ENCODE measurements around the gene DPRX. TPM values are rescaled to one million over a fixed set of nuclear protein-coding genes. Genes with fewer than 3 reads are reported as not detected.

The DPRX gene
- total RNA-seq, 1 experiment from 2014 or later: not detected

DNA sequence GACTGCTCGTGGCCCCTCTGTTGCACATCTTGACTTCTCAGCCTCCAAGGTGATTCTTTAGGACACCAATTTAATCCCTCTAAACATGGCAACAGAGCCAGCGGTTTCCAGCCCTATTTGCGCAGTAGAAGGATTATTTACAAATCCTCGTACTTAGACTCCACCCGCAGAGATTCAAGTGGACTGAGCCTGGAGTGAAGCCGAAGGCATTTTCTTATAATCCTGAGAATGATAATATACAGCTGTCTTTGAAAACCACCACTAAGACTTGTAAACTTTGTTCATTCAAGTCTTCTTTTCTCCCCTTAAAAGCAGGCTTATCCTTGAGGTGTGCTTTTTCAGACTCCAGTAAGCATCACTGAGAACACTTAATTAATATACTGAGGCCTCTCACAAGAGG, 4.8 kb upstream of the DPRX start:
- H3K9ac ChIP-seq (ENCODE audit: low read length): no peak overlapping the region
- H3K4me1 ChIP-seq (ENCODE audit: insufficient read depth, low read length): no peaks in the 10 kb centered on the region
- TF ChIP-seq EZH2phosphoT487 (IDR thresholded peaks at IDR 0.05; ENCODE audit: borderline replicate concordance, low read length) (no peak), EZH2 (IDR thresholded peaks at IDR 0.05; ENCODE audit: low read length, unreplicated experiment) (no peak)
- TF ChIP-seq, protein P1, sequence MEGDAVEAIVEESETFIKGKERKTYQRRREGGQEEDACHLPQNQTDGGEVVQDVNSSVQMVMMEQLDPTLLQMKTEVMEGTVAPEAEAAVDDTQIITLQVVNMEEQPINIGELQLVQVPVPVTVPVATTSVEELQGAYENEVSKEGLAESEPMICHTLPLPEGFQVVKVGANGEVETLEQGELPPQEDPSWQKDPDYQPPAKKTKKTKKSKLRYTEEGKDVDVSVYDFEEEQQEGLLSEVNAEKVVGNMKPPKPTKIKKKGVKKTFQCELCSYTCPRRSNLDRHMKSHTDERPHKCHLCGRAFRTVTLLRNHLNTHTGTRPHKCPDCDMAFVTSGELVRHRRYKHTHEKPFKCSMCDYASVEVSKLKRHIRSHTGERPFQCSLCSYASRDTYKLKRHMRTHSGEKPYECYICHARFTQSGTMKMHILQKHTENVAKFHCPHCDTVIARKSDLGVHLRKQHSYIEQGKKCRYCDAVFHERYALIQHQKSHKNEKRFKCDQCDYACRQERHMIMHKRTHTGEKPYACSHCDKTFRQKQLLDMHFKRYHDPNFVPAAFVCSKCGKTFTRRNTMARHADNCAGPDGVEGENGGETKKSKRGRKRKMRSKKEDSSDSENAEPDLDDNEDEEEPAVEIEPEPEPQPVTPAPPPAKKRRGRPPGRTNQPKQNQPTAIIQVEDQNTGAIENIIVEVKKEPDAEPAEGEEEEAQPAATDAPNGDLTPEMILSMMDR (conservative IDR thresholded peaks at IDR 0.05; ENCODE audit: low read depth, low read length): no peak
- no peaks in the 10 kb centered on the region for H3K79me2 ChIP-seq (ENCODE audit: low read length)
- H3K36me3 ChIP-seq (ENCODE audit: low read depth, low read length): no peaks in the 10 kb centered on the region
- H3K9me3 ChIP-seq (ENCODE audit: low read length): no peaks in the 10 kb centered on the region
- no peak for ATAC-seq
- H3K4me3 ChIP-seq (ENCODE audit: low read length): no peak overlapping the region
- no peaks in the 10 kb centered on the region for H3K9me2 ChIP-seq (replicated peaks; ENCODE audit: low read length)
- H4K20me1 ChIP-seq (ENCODE audit: low read length): no peaks in the 10 kb centered on the region
- no peak overlapping the region for H2AFZ ChIP-seq (ENCODE audit: low read length)
- POLR2A ChIA-PET (ENCODE audit: unreplicated experiment): no interaction called here
- CTCF ChIA-PET: no interaction called here
- no peak for DNase-seq
- BruUV-seq (replicated peaks): no TSS peak
- H3F3A ChIP-seq (ENCODE audit: low read length, unreplicated experiment): no peaks in the 10 kb centered on the region
- H3K4me2 ChIP-seq (ENCODE audit: low read length): no peak overlapping the region
- no peaks in the 10 kb centered on the region for H3K27me3 ChIP-seq (ENCODE audit: low read length)
- intact Hi-C loops (cut with micrococcal nuclease): no loop called here
- H3K27ac ChIP-seq (ENCODE audit: low read length): no peak overlapping the region

DNA sequence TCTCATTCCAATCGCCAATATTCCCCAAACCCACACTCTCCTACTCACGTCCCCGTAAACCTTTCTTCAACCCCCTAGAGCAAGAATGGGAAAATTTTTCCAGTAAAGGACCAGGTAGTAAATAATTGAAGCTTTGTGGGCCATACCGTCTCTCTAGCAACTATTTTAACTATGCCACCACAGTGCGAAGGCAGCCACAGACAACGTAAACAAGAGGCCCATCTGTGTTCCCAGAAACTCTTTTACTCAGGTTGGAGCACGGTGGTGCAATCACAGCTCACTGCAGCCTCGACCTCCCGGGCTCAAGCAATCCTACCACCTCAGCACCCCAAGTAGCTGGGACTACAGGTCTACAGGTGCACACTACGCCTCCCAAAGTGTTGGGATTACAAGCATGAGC, 3.0 kb downstream of the DPRX start:
- H3K9ac ChIP-seq (ENCODE audit: low read length): no peak overlapping the region
- H3K4me3 ChIP-seq (ENCODE audit: low read length): no peak overlapping the region
- H4K20me1 ChIP-seq (ENCODE audit: low read length): no peaks in the 10 kb centered on the region
- no peak for DNase-seq
- ChIA-PET CTCF (no interaction called here), POLR2A (ENCODE audit: unreplicated experiment) (no interaction called here)
- no peaks in the 10 kb centered on the region for H3K79me2 ChIP-seq (ENCODE audit: low read length)
- H3K4me2 ChIP-seq (ENCODE audit: low read length): no peak overlapping the region
- TF ChIP-seq EZH2phosphoT487 (IDR thresholded peaks at IDR 0.05; ENCODE audit: borderline replicate concordance, low read length) (no peak), EZH2 (IDR thresholded peaks at IDR 0.05; ENCODE audit: low read length, unreplicated experiment) (no peak)
- TF ChIP-seq, protein P1 (conservative IDR thresholded peaks at IDR 0.05; ENCODE audit: low read depth, low read length): no peak
- H3F3A ChIP-seq (ENCODE audit: low read length, unreplicated experiment): no peaks in the 10 kb centered on the region
- no peaks in the 10 kb centered on the region for H3K36me3 ChIP-seq (ENCODE audit: low read depth, low read length)
- H3K27me3 ChIP-seq (ENCODE audit: low read length): no peaks in the 10 kb centered on the region
- H3K4me1 ChIP-seq (ENCODE audit: insufficient read depth, low read length): no peaks in the 10 kb centered on the region
- no peak overlapping the region for H3K27ac ChIP-seq (ENCODE audit: low read length)
- ATAC-seq: no peak
- BruUV-seq (replicated peaks): no TSS peak
- H2AFZ ChIP-seq (ENCODE audit: low read length): no peak overlapping the region
- H3K9me2 ChIP-seq (replicated peaks; ENCODE audit: low read length): no peaks in the 10 kb centered on the region
- H3K9me3 ChIP-seq (ENCODE audit: low read length): peaks cover 8% of the 10 kb centered on the region; the same call in 1 of the 2 replicates
- intact Hi-C loops (cut with micrococcal nuclease): no loop called here

DNA sequence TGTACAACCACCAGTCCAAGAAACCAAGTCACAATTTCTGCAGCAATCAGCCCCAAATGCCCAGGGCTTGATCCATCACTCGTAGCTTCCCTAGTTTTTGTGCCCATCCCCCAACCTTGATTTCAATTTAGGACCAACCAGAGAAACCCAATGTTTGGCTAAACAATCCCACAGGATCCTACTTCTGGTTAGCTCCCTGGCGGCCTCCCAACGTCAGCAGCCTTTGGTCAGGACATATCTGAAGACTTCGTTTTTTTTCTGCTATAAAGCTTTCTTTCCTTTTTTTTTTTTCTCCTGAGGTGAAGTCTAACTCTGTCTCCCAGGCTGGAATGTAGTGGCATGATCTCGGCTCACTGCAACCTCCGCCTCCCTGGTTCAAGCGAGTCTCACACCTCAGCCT, 7.7 kb downstream of the DPRX start:
- DNase-seq (no peak), ATAC-seq (no peak)
- Histone ChIP-seq H2AFZ (ENCODE audit: low read length) (no peak overlapping the region), H4K20me1 (ENCODE audit: low read length) (no peaks in the 10 kb centered on the region), H3K4me2 (ENCODE audit: low read length) (no peak overlapping the region), H3K9ac (ENCODE audit: low read length) (no peak overlapping the region), H3K9me2 (replicated peaks; ENCODE audit: low read length) (no peaks in the 10 kb centered on the region), H3K9me3 (ENCODE audit: low read length) (peaks cover 8% of the 10 kb centered on the region; the same call in 1 of the 2 replicates), H3K27me3 (ENCODE audit: low read length) (no peaks in the 10 kb centered on the region), H3K4me1 (ENCODE audit: insufficient read depth, low read length) (peaks cover 5% of the 10 kb centered on the region; the same call in 1 of the 2 replicates), H3F3A (ENCODE audit: low read length, unreplicated experiment) (no peaks in the 10 kb centered on the region), H3K36me3 (ENCODE audit: low read depth, low read length) (no peaks in the 10 kb centered on the region), H3K79me2 (ENCODE audit: low read length) (no peaks in the 10 kb centered on the region), H3K27ac (ENCODE audit: low read length) (no peak overlapping the region), H3K4me3 (ENCODE audit: low read length) (no peak overlapping the region)
- ChIA-PET CTCF (interaction anchor here (0.6 kb wide), 1 partner anchor 1500 kb away, joined by 3 read pairs; the partner anchor contains the start of gene ZNF616), POLR2A (ENCODE audit: unreplicated experiment) (no interaction called here)
- intact Hi-C loops (cut with micrococcal nuclease): no loop called here
- TF ChIP-seq EZH2phosphoT487 (IDR thresholded peaks at IDR 0.05; ENCODE audit: borderline replicate concordance, low read length) (no peak), EZH2 (IDR thresholded peaks at IDR 0.05; ENCODE audit: low read length, unreplicated experiment) (no peak)
- TF ChIP-seq, protein P1 (conservative IDR thresholded peaks at IDR 0.05; ENCODE audit: low read depth, low read length): no peak
- no TSS peak for BruUV-seq (replicated peaks)

Measured in PC-3 (cell line).